HepG2 (cell line): ENCODE data around the gene RALB. TPM values are rescaled to one million over a fixed set of nuclear protein-coding genes. Genes with fewer than 3 reads are reported as not detected.

Source experiments
- ATAC-seq: fragments of 200-7000 bp; cut with Tn5 transposase; 3 replicates; pipeline ENCODE4 v1.9.1; 2020; ENCODE audit warnings: mild to moderate bottlenecking, moderate library complexity
- BruUV-seq: library from RNA; stranded (reverse); fragments of 400-500 nt; replicated peaks from 2 replicates; lab custom pipeline; 2021; lab: Mats Ljungman, UMichigan
- CTCF ChIA-PET: fragments of 300-600 bp; formaldehyde crosslinking; extraction: SDS; loops from one replicate; lab custom pipeline; 2021; ENCODE audit warnings: low total read pairs, inconsistent platforms, low intra/inter-chr PET ratio; lab: Yijun Ruan, JAX
- POLR2A ChIA-PET: fragments of 350-600 bp; sonication (Branson Sonifier 250); formaldehyde crosslinking; loops from one replicate; lab custom pipeline; 2020; ENCODE audit warnings: antibody characterized with exemption, inconsistent platforms; lab: Yijun Ruan, JAX
- DNase-seq: peaks from one replicate; pipeline ENCODE4 v3.0.0-alpha.2; 2015; ENCODE audit warnings: low spot score
- FAIRE-seq: peaks from 3 replicates; lab custom pipeline; 2011; peaks lifted over from hg19 to GRCh38; lab: Jason Lieb, UNC
- H2AFZ ChIP-seq: one replicate; pipeline ENCODE4 v1.6.1; 2011; ENCODE audit warnings: low read length, inconsistent platforms
- H3K27ac ChIP-seq: fragments of 300-600 bp; 3 replicates; pipeline ENCODE4 v1.8.0; 2011; ENCODE audit warnings: mixed run types, mild to moderate bottlenecking, mixed read lengths, low read length, inconsistent platforms; ENCODE audit not compliant: insufficient read depth; ENCODE audit errors: extremely low read length
- H3K27me3 ChIP-seq, 2 experiments: fragments of 200-600 bp in 1 of 2; 2 replicates in 1 of 2; 3 replicates in 1 of 2; pipeline versions ENCODE4 v1.6.0 to v1.8.0; 2011; ENCODE audit warnings: low read length in 2 of 2, mild to moderate bottlenecking in 2 of 2, moderate library complexity in 2 of 2, inconsistent platforms in 1 of 2; ENCODE audit not compliant: insufficient read depth in 2 of 2, control insufficient read depth in 1 of 2
- H3K36me3 ChIP-seq, 2 experiments: fragments of 200-600 bp in 1 of 2; replicated peaks in 1 of 2; 2 replicates in 1 of 2; 3 replicates in 1 of 2; pipeline versions ENCODE4 v1.5.1 to v1.8.0; 2011; ENCODE audit warnings: low read length in 2 of 2, inconsistent platforms in 1 of 2; ENCODE audit not compliant: insufficient read depth in 2 of 2, control insufficient read depth in 1 of 2
- H3K4me1 ChIP-seq: 2 replicates; pipeline ENCODE4 v1.5.1; 2012; ENCODE audit warnings: low read length, inconsistent platforms; ENCODE audit not compliant: insufficient read depth
- H3K4me2 ChIP-seq: 2 replicates; pipeline ENCODE4 v1.6.0; 2011; ENCODE audit warnings: low read depth, low read length, inconsistent platforms
- H3K4me3 ChIP-seq, 3 experiments: fragments of 200-600 bp in 1 of 3; sonication (generic), shearing (Covaris generic) in 1 of 3; replicated peaks in 1 of 3; 2 replicates each; pipeline ENCODE4 v1.5.1; 2011 to 2016; ENCODE audit warnings: low read length in 3 of 3, inconsistent platforms in 2 of 3, low read depth in 2 of 3, mild to moderate bottlenecking in 2 of 3, control low read depth in 1 of 3, mixed read lengths in 1 of 3; ENCODE audit not compliant: insufficient read depth in 1 of 3
- H3K79me2 ChIP-seq: one replicate; pipeline ENCODE4 v1.6.1; 2011; ENCODE audit warnings: low read length, inconsistent platforms; ENCODE audit not compliant: insufficient read depth
- H3K9ac ChIP-seq: 2 replicates; pipeline ENCODE4 v1.6.0; 2011; ENCODE audit warnings: mild to moderate bottlenecking, low read depth, low read length, inconsistent platforms; ENCODE audit not compliant: insufficient read depth
- H3K9me3 ChIP-seq: 2 replicates; pipeline ENCODE4 v1.5.1; 2012; ENCODE audit warnings: mild to moderate bottlenecking, low read length
- H4K20me1 ChIP-seq: 2 replicates; pipeline ENCODE4 v1.6.0; 2011; ENCODE audit warnings: inconsistent platforms, mild to moderate bottlenecking, low read length, moderate library complexity; ENCODE audit not compliant: insufficient read depth
- ATAD3A ChIP-seq: sonication (generic); formaldehyde crosslinking; IDR thresholded peaks from 2 replicates; pipeline ENCODE4 v1.4.0; 2020; ENCODE audit warnings: missing genetic modification reagents
- BRD4 ChIP-seq: sonication (generic); formaldehyde crosslinking; IDR thresholded peaks from 2 replicates; pipeline ENCODE4 v1.4.0; 2020; ENCODE audit warnings: missing genetic modification reagents
- CHD2 ChIP-seq: IDR thresholded peaks from 2 replicates; pipeline ENCODE4 v1.6.1; 2011; ENCODE audit warnings: low read depth, low read length, improper control_type of control experiment
- LBX2 ChIP-seq: sonication (generic); formaldehyde crosslinking; IDR thresholded peaks from 2 replicates; pipeline ENCODE4 v1.5.0; 2020; ENCODE audit warnings: missing genetic modification reagents, mild to moderate bottlenecking, borderline replicate concordance
- MAX ChIP-seq: IDR thresholded peaks from 2 replicates; pipeline ENCODE4 v1.6.1; 2012; ENCODE audit warnings: inconsistent platforms
- NPAS2 ChIP-seq: sonication (generic); formaldehyde crosslinking; IDR thresholded peaks from 2 replicates; pipeline ENCODE4 v1.8.0; 2022; ENCODE audit warnings: mild to moderate bottlenecking, missing genetic modification reagents, borderline replicate concordance
- NR3C1 ChIP-seq: sonication (generic); formaldehyde crosslinking; IDR thresholded peaks from 2 replicates; pipeline ENCODE4 v1.4.0; 2020; ENCODE audit warnings: missing genetic modification reagents
- SATB2 ChIP-seq: sonication (generic); formaldehyde crosslinking; IDR thresholded peaks from 2 replicates; pipeline ENCODE4 v1.5.0; 2020; ENCODE audit warnings: missing genetic modification reagents
- ZBTB10 ChIP-seq: sonication (generic); formaldehyde crosslinking; IDR thresholded peaks from 2 replicates; pipeline ENCODE4 v1.4.0; 2020; ENCODE audit warnings: missing genetic modification reagents, borderline replicate concordance
- ZNF367 ChIP-seq: sonication (generic); formaldehyde crosslinking; IDR thresholded peaks from 2 replicates; pipeline ENCODE4 v1.4.0; 2020; ENCODE audit warnings: missing genetic modification reagents, borderline replicate concordance
- ZNF562 ChIP-seq: sonication (generic); formaldehyde crosslinking; IDR thresholded peaks from 2 replicates; pipeline ENCODE4 v1.8.0; 2022; ENCODE audit warnings: missing genetic modification reagents, borderline replicate concordance
- WGBS: methylation state at CpG from one replicate; pipeline ENCODE4 v1.1.6; 2017; ENCODE audit warnings: low lambda C conversion rate; 5-methylcytosine and 5-hydroxymethylcytosine counted together
- in situ Hi-C: cut with HindIII; loops from 2 replicates; pipeline ENCODE4 v1.10.0; 2017; ENCODE audit warnings: low pct_unique_long_range_greater_than_20kb; ENCODE audit not compliant: extremely low pct_ligation_motif_present
- intact Hi-C: fragments of 100-400 bp; cut with micrococcal nuclease; formaldehyde crosslinking; loops from one replicate; pipeline ENCODE4 v1.10.0; 2022; ENCODE audit not compliant: unreplicated experiment
- polyA plus RNA-seq, 8 experiments: library from polyadenylated mRNA; depleted of rRNA in 3 of 8; stranded (reverse) in 7 of 8; unstranded in 1 of 8; fragments of >200 nt; fragmentation: Illumina TruSeq in 4 of 8; extraction: Trizol in 4 of 8; gene quantifications; 2 replicates each; pipeline versions ENCODE4 v1.2.1 to v1.2.3, GENCODE V29; 2011 to 2016; ENCODE audit warnings: low read depth in 4 of 8, missing spikeins in 1 of 8, mixed read lengths in 1 of 8; ENCODE audit not compliant: insufficient read depth in 1 of 8
- total RNA-seq, 5 experiments: library from RNA; depleted of rRNA; stranded (reverse); fragments of >200 nt; fragmentation: Illumina TruSeq; extraction: Trizol; gene quantifications; 2 replicates each; pipeline ENCODE4 v1.2.3, GENCODE V29; 2016; ENCODE audit warnings: low read depth in 1 of 5

RALB gene
- total and polyA plus RNA-seq, 2 of the 13 experiments (the other 11 are each of a cell fraction or from before 2014, with no cell fraction given): 37.8 to 43.2 TPM

GRCh38 chr2:120287183-120288015 lies 34.7 kb downstream of the RALB start:
- FAIRE-seq (no peak), ATAC-seq (no peak; the same call in 2 of the 3 replicates), DNase-seq (no peak)
- CTCF ChIA-PET: no interaction called here
- Histone ChIP-seq H3K27ac (no peak overlapping the region), H2AFZ (no peak overlapping the region), H3K36me3 (peaks cover 4 to 26% of the 10 kb centered on the region in 2 experiments; a peak in 4 of 5 replicates), H4K20me1 (no peaks in the 10 kb centered on the region), H3K79me2 (no peaks in the 10 kb centered on the region), H3K4me2 (no peak overlapping the region), H3K9ac (no peak overlapping the region), H3K4me1 (peaks cover 9% of the 10 kb centered on the region), H3K27me3 (no peaks in the 10 kb centered on the region), H3K9me3 (no peaks in the 10 kb centered on the region), H3K4me3 (no peak overlapping the region)
- BruUV-seq: no TSS peak
- intact Hi-C loops: no loop called here
- WGBS: 85% methylated on average over 8 of the region's 8 CpGs
- POLR2A ChIA-PET: no interaction called here
- in situ Hi-C loops: no loop called here
- TF ChIP-seq MAX (no peak), NPAS2 (CRISPR knock-in tag) (no peak), ATAD3A (CRISPR knock-in tag) (no peak), NR3C1 (CRISPR knock-in tag) (no peak), BRD4 (CRISPR knock-in tag) (no peak), CHD2 (no peak)

- in situ Hi-C loops: no loop called here
- CTCF ChIA-PET: no interaction called here
- no peaks in the 10 kb centered on the region for H3K79me2 ChIP-seq
- no peak overlapping the region for H3K9ac ChIP-seq
- FAIRE-seq (no peak), ATAC-seq (no peak), DNase-seq (no peak)
- H3K4me1 ChIP-seq: peaks cover 9% of the 10 kb centered on the region
- H2AFZ ChIP-seq: no peak overlapping the region
- WGBS: 92% methylated on average over 1 of the region's 1 CpG
- peaks cover 4 to 27% of the 10 kb centered on the region in 2 experiments; a peak in 4 of 5 replicates for H3K36me3 ChIP-seq
- no peaks in the 10 kb centered on the region for H3K27me3 ChIP-seq
- no peak overlapping the region for H3K4me2 ChIP-seq
- TF ChIP-seq SATB2 (CRISPR knock-in tag): no peak
- TF ChIP-seq LBX2: no peak
- no peak for TF ChIP-seq ZNF367
- no peak for TF ChIP-seq ZNF562 (CRISPR knock-in tag)
- TF ChIP-seq ZBTB10 (CRISPR knock-in tag): no peak
- intact Hi-C loops: no loop called here
- no peaks in the 10 kb centered on the region for H4K20me1 ChIP-seq
- POLR2A ChIA-PET: no interaction called here
- H3K27ac ChIP-seq: no peak overlapping the region
- H3K9me3 ChIP-seq: no peaks in the 10 kb centered on the region
- no TSS peak for BruUV-seq
- no peak overlapping the region for H3K4me3 ChIP-seq
Observed at GRCh38 chr2:120288016-120288373, 35.3 kb downstream of the RALB start.
